Measurements from ENCODE around the gene PRDX5.

PRDX5 gene

DNA sequence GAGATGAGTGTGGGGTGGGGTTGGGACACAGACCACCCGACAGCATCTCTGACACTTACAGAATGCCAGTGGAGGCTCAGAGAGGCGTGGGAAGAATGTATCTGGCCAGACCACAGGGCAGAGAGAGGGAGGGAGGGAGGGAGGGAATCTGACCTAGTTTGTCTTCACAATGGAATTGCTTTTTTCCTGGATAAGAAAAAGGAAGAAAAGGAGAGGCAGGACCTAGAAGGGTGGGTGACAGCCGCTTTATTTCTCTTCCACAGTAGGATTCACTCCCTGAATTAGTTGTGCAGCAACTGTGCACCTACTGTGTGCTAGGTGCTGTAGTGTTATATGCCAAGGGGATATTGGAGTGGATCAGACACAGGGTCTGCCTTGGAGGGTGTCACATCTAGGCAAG is 23.1 kb upstream of the PRDX5 start:
- no peak for DNase-seq (ENCODE audit: extremely low read depth, insufficient read length)
- H3K36me3 ChIP-seq (ENCODE audit: control insufficient read depth, insufficient read depth, low read length): no peaks in the 10 kb centered on the region
- TF ChIP-seq, protein P1, sequence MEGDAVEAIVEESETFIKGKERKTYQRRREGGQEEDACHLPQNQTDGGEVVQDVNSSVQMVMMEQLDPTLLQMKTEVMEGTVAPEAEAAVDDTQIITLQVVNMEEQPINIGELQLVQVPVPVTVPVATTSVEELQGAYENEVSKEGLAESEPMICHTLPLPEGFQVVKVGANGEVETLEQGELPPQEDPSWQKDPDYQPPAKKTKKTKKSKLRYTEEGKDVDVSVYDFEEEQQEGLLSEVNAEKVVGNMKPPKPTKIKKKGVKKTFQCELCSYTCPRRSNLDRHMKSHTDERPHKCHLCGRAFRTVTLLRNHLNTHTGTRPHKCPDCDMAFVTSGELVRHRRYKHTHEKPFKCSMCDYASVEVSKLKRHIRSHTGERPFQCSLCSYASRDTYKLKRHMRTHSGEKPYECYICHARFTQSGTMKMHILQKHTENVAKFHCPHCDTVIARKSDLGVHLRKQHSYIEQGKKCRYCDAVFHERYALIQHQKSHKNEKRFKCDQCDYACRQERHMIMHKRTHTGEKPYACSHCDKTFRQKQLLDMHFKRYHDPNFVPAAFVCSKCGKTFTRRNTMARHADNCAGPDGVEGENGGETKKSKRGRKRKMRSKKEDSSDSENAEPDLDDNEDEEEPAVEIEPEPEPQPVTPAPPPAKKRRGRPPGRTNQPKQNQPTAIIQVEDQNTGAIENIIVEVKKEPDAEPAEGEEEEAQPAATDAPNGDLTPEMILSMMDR (IDR thresholded peaks at IDR 0.05; ENCODE audit: insufficient read depth, low read length, poor library complexity, severe bottlenecking): no peak
- peaks cover 5% of the 10 kb centered on the region for H3K27me3 ChIP-seq (replicated peaks; ENCODE audit: control insufficient read depth, insufficient read depth, low read length)
- H3K4me3 ChIP-seq (replicated peaks; ENCODE audit: low read depth, low read length): no peak overlapping the region

DNA sequence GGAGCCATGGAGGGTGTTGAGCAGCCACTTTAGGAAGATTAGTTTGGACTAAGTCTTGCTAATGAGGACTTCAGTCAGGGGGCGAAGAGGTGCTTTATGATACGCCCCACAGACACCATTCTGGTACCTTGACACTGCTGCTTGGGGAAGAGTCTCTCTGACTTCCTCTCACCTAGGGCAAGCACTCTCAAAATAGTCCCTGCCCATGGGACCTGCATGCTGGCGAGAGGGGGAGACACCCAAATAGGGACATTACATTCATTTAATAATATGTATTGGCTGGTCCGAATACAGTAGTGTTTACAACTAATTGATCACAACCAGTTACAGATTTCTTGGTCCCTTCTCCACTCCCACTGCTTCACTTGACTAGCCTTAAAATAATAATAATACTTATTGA is 22.2 kb upstream of the PRDX5 start:
- Histone ChIP-seq H3K4me3 (replicated peaks; ENCODE audit: low read depth, low read length) (no peak overlapping the region), H3K27me3 (replicated peaks; ENCODE audit: control insufficient read depth, insufficient read depth, low read length) (peaks cover 5% of the 10 kb centered on the region), H3K36me3 (ENCODE audit: control insufficient read depth, insufficient read depth, low read length) (no peaks in the 10 kb centered on the region)
- no peak for DNase-seq (ENCODE audit: extremely low read depth, insufficient read length)
- TF ChIP-seq, protein P1 (IDR thresholded peaks at IDR 0.05; ENCODE audit: insufficient read depth, low read length, poor library complexity, severe bottlenecking): no peak

DNA sequence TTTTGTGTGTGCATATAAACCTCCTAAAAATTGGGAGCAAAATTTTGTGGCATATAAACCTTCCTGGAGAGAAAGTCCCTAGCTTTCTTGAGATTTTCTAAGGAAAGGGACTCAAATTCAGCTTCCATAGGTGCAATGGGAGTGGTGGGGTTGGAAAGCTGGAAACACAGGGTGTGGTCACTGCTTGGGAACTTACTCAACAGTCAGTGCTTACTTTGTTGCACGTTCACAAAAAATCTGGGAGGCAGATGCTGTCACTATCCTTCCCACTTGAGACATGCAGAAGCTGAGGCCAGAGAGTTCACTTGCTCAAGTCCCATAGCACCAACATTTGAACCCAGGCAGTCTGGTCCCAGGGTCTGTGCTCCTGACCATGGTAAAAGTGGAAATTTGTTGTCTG is 21.7 kb upstream of the PRDX5 start:
- no peaks in the 10 kb centered on the region for H3K36me3 ChIP-seq (ENCODE audit: control insufficient read depth, insufficient read depth, low read length)
- TF ChIP-seq, protein P1 (IDR thresholded peaks at IDR 0.05; ENCODE audit: insufficient read depth, low read length, poor library complexity, severe bottlenecking): no peak
- no peak overlapping the region for H3K4me3 ChIP-seq (replicated peaks; ENCODE audit: low read depth, low read length)
- peaks cover 5% of the 10 kb centered on the region for H3K27me3 ChIP-seq (replicated peaks; ENCODE audit: control insufficient read depth, insufficient read depth, low read length)
- no peak for DNase-seq (ENCODE audit: extremely low read depth, insufficient read length)

DNA sequence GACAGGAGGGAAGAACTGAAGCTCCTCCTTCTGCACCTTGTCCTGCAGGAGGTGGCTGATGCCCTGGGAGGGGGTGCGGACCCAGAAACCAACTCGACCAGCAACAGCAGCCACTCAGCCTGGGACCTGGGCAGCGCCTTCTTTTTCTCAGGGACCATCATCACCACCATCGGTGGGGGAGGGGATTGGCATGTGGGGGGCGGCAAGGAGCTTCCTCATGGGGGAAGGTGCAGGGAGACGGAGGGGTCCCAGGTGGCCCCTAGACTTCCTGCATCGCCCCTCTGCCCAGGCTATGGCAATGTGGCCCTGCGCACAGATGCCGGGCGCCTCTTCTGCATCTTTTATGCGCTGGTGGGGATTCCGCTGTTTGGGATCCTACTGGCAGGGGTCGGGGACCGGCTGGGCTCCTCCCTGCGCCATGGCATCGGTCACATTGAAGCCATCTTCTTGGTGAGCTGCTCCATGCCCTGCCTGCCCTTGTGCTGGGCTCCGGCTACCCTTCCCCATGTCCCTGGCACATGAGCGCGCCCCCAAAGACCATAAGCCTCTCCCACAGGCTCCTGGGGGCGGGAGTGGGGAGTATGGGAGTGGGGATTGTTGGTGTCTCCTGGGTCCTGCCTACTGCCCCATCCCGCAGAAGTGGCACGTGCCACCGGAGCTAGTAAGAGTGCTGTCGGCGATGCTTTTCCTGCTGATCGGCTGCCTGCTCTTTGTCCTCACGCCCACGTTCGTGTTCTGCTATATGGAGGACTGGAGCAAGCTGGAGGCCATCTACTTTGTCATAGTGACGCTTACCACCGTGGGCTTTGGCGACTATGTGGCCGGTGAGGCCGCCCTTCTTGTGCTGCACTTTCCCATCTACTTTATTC is 20.9 kb upstream of the PRDX5 start:
- Histone ChIP-seq H3K36me3 (ENCODE audit: control insufficient read depth, insufficient read depth, low read length) (no peaks in the 10 kb centered on the region), H3K4me3 (replicated peaks; ENCODE audit: low read depth, low read length) (no peak overlapping the region), H3K27me3 (replicated peaks; ENCODE audit: control insufficient read depth, insufficient read depth, low read length) (peaks cover 5% of the 10 kb centered on the region)
- DNase-seq (ENCODE audit: extremely low read depth, insufficient read length): no peak
- TF ChIP-seq, protein P1 (IDR thresholded peaks at IDR 0.05; ENCODE audit: insufficient read depth, low read length, poor library complexity, severe bottlenecking): no peak

DNA sequence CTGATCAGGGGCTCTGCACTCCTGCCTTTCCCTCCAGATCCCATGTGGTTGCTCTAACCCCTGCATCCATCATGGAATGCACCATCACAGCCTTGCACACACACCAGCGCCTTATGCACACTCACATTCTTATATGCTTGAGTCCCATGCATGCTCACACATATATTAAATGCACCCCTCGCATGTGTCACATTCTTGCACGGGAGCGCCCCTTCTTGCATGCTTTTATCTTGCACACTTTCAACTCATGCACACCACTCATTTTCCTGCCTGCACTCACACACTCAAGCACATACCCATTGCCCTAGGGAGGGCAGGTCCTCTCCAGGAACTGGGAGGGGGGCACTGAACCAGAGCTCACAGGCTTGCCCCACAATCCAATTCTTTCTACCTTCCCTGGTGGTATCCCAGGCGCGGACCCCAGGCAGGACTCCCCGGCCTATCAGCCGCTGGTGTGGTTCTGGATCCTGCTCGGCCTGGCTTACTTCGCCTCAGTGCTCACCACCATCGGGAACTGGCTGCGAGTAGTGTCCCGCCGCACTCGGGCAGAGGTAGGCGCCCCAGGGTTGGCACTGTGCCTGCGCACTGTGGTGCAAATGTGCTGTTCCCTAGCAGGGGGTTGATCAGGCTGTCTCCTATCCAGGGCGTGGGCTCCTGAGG is 20.1 kb upstream of the PRDX5 start:
- Histone ChIP-seq H3K36me3 (ENCODE audit: control insufficient read depth, insufficient read depth, low read length) (no peaks in the 10 kb centered on the region), H3K4me3 (replicated peaks; ENCODE audit: low read depth, low read length) (no peak overlapping the region), H3K27me3 (replicated peaks; ENCODE audit: control insufficient read depth, insufficient read depth, low read length) (peaks cover 5% of the 10 kb centered on the region)
- DNase-seq (ENCODE audit: extremely low read depth, insufficient read length): no peak
- TF ChIP-seq, protein P1 (IDR thresholded peaks at IDR 0.05; ENCODE audit: insufficient read depth, low read length, poor library complexity, severe bottlenecking): no peak
